HCT116 (cell line): ENCODE measurements around the gene SELENOS. TPM values are rescaled to one million over a fixed set of nuclear protein-coding genes. Genes with fewer than 3 reads are reported as not detected.

ENCODE experiments used
- ATAC-seq: fragments of 200-7000 bp; cut with Tn5 transposase; 2 replicates; pipeline ENCODE4 v1.9.1; 2020; ENCODE audit warnings: mild to moderate bottlenecking, moderate library complexity
- BruUV-seq: library from RNA; stranded (reverse); fragments of 400-500 nt; replicated peaks from 2 replicates; lab custom pipeline; 2021; lab: Mats Ljungman, UMichigan
- CTCF ChIA-PET: fragments of 300-600 bp; sonication (Branson Sonifier 250); formaldehyde crosslinking; loops from one replicate; lab custom pipeline; 2021; ENCODE audit warnings: antibody characterized with exemption; lab: Charles Lee
- POLR2A ChIA-PET: fragments of 300-600, 350-600 bp; sonication (Branson Sonifier 250); formaldehyde crosslinking; loops from one replicate; lab custom pipeline; 2021; ENCODE audit warnings: antibody characterized with exemption; lab: Charles Lee
- RAD21 ChIA-PET, 2 experiments: fragments of 300-600 bp; sonication (Branson Sonifier 250); formaldehyde crosslinking; loops; one replicate each; lab custom pipeline; 2023; ENCODE audit warnings: low total read pairs in 2 of 2; ENCODE audit not compliant: uncharacterized antibody in 2 of 2, unreplicated experiment in 2 of 2, low non-redundant PET in 1 of 2; lab: Charles Lee
- DNase-seq: peaks from one replicate; pipeline ENCODE4 v3.0.0-alpha.2; 2010; ENCODE audit warnings: low read depth, low spot score
- H2AFZ ChIP-seq: fragments of 200-600 bp; shearing (Covaris generic), sonication (generic); 2 replicates; pipeline ENCODE4 v1.6.1; 2017; ENCODE audit warnings: low read depth, mixed run types, mixed read lengths, antibody characterized with exemption, low read length; ENCODE audit not compliant: poor library complexity, severe bottlenecking
- H3K27ac ChIP-seq: 2 replicates; pipeline ENCODE4 v1.5.1; 2012; ENCODE audit warnings: low read depth, low read length
- H3K27me3 ChIP-seq: fragments of 200-600 bp; sonication (generic); 2 replicates; pipeline ENCODE4 v1.6.1; 2016; ENCODE audit warnings: mixed run types, low read length, mixed read lengths; ENCODE audit not compliant: insufficient read depth
- H3K36me3 ChIP-seq, 2 experiments: fragments of 200-500 bp in 1 of 2; fragments of 200-600 bp in 1 of 2; sonication (Bioruptor generic) in 1 of 2; sonication (generic) in 1 of 2; 2 replicates each; pipeline versions ENCODE4 v1.5.1 to v1.6.1; 2014 to 2016; ENCODE audit warnings: low read length in 2 of 2, inconsistent platforms in 1 of 2, mixed read lengths in 1 of 2, mixed run types in 1 of 2; ENCODE audit not compliant: insufficient read depth in 2 of 2, control insufficient read depth in 1 of 2
- H3K4me1 ChIP-seq, 2 experiments: fragments of 200-600 bp in 1 of 2; sonication (generic) in 1 of 2; 2 replicates each; pipeline versions ENCODE4 v1.5.1 to v1.6.1; 2012 to 2017; ENCODE audit warnings: low read length in 2 of 2, inconsistent platforms in 1 of 2, mild to moderate bottlenecking in 1 of 2, mixed read lengths in 1 of 2, mixed run types in 1 of 2, moderate library complexity in 1 of 2; ENCODE audit not compliant: insufficient read depth in 2 of 2, control insufficient read depth in 1 of 2
- H3K4me2 ChIP-seq: fragments of 200-600 bp; sonication (generic); 2 replicates; pipeline ENCODE4 v1.6.1; 2017; ENCODE audit warnings: mixed run types, low read length, mixed read lengths
- H3K4me3 ChIP-seq, 2 experiments: fragments of 200-600 bp in 1 of 2; sonication (generic) in 1 of 2; replicated peaks in 1 of 2; 2 replicates each; pipeline ENCODE4 v1.5.1; 2011 to 2016; ENCODE audit warnings: low read length in 2 of 2, control low read depth in 1 of 2, low read depth in 1 of 2, mild to moderate bottlenecking in 1 of 2, mixed read lengths in 1 of 2, mixed run types in 1 of 2
- H3K79me2 ChIP-seq: fragments of 200-600 bp; sonication (generic); 2 replicates; pipeline ENCODE4 v1.6.1; 2017; ENCODE audit warnings: mild to moderate bottlenecking, mixed run types, low read length, moderate library complexity, mixed read lengths; ENCODE audit not compliant: insufficient read depth
- H3K9ac ChIP-seq: fragments of 200-600 bp; sonication (generic); 2 replicates; pipeline ENCODE4 v1.6.1; 2016; ENCODE audit warnings: low read length, mixed read lengths
- H3K9me2 ChIP-seq: fragments of 200-600 bp; sonication (generic), shearing (Covaris generic); 2 replicates; pipeline ENCODE4 v1.6.1; 2017; ENCODE audit warnings: mixed run types, mild to moderate bottlenecking, moderate library complexity; ENCODE audit not compliant: insufficient read depth
- H3K9me3 ChIP-seq, 2 experiments: fragments of 200-500 bp in 1 of 2; fragments of 200-600 bp in 1 of 2; sonication (Bioruptor generic) in 1 of 2; sonication (generic) in 1 of 2; 2 replicates each; pipeline ENCODE4 v1.6.1; 2014 to 2017; ENCODE audit warnings: low read length in 2 of 2, mixed read lengths in 2 of 2, inconsistent platforms in 1 of 2, low read depth in 1 of 2, mild to moderate bottlenecking in 1 of 2, mixed run types in 1 of 2, moderate library complexity in 1 of 2; ENCODE audit not compliant: control insufficient read depth in 1 of 2, insufficient read depth in 1 of 2
- H4K20me1 ChIP-seq: fragments of 200-600 bp; sonication (generic), shearing (Covaris generic); 2 replicates; pipeline ENCODE4 v1.6.1; 2017; ENCODE audit warnings: mixed run types, mild to moderate bottlenecking, moderate library complexity; ENCODE audit not compliant: insufficient read depth
- ATF3 ChIP-seq: IDR thresholded peaks from 2 replicates; pipeline ENCODE4 v1.6.1; 2012
- CBX3 ChIP-seq: IDR thresholded peaks from 2 replicates; pipeline ENCODE4 v1.6.1; 2012; ENCODE audit warnings: low read depth
- EZH2 ChIP-seq: fragments of 200-600 bp; sonication (generic); IDR thresholded peaks from 2 replicates; pipeline ENCODE4 v1.6.1; 2017; ENCODE audit warnings: antibody characterized with exemption, mixed run types
- EZH2phosphoT487 ChIP-seq: fragments of 200-600 bp; IDR thresholded peaks from 2 replicates; pipeline ENCODE4 v1.6.1; 2018; ENCODE audit warnings: antibody characterized with exemption, borderline replicate concordance
- POLR2A ChIP-seq: IDR thresholded peaks from 2 replicates; pipeline ENCODE4 v1.7.0; 2011; ENCODE audit warnings: borderline replicate concordance; ENCODE audit not compliant: insufficient read depth, insufficient read length; ENCODE audit errors: extremely low read depth
- POLR2AphosphoS5 ChIP-seq: IDR thresholded peaks from 2 replicates; pipeline ENCODE4 v1.6.1; 2011; ENCODE audit warnings: mild to moderate bottlenecking, low read depth, low read length, moderate library complexity
- REST ChIP-seq: IDR thresholded peaks from 2 replicates; pipeline ENCODE4 v1.6.1; 2012; ENCODE audit warnings: low read depth
- SIN3A ChIP-seq: IDR thresholded peaks from 2 replicates; pipeline ENCODE4 v1.6.1; 2012; ENCODE audit warnings: low read depth
- ZFX ChIP-seq: fragments of 450-650 bp; IDR thresholded peaks from 2 replicates; pipeline ENCODE4 v1.6.1; 2017
- ZNF274 ChIP-seq: fragments of 200-500 bp; sonication (Bioruptor generic); IDR thresholded peaks from 2 replicates; pipeline ENCODE4 v1.6.1; 2014; ENCODE audit warnings: mild to moderate bottlenecking, low read depth, low read length, inconsistent platforms
- intact Hi-C: fragments of 100-400 bp; cut with micrococcal nuclease; formaldehyde crosslinking; loops from 2 replicates; pipeline ENCODE4 v1.10.0; 2022
- total RNA-seq: library from RNA; stranded (reverse); gene quantifications from one replicate; pipeline ENCODE4 v1.2.1, GENCODE V29; 2021; ENCODE audit not compliant: unreplicated experiment
- TF ChIP-seq, protein P1 (sequence below): IDR thresholded peaks from 2 replicates; pipeline ENCODE4 v1.6.1; 2012
- TF ChIP-seq, protein P2 (sequence below), 3 experiments: fragments of 200-600 bp in 1 of 3; sonication (generic) in 1 of 3; IDR thresholded peaks in 2 of 3; conservative IDR thresholded peaks in 1 of 3; 2 replicates each; pipeline ENCODE4 v1.5.1; 2012 to 2017; ENCODE audit warnings: low read depth in 2 of 3, low read length in 2 of 3, antibody characterized with exemption in 1 of 3, borderline replicate concordance in 1 of 3, control low read depth in 1 of 3, mild to moderate bottlenecking in 1 of 3, mixed read lengths in 1 of 3, mixed run types in 1 of 3, moderate library complexity in 1 of 3; ENCODE audit not compliant: insufficient read depth in 1 of 3

Gene SELENOS
- total RNA-seq, 1 experiment from 2014 or later, result 45.6 TPM

- H3K9me2 ChIP-seq, result no peaks in the 10 kb centered on the region
- intact Hi-C loops, result no loop called here
- H3K9me3 ChIP-seq, result no peaks in the 10 kb centered on the region
- no peaks in the 10 kb centered on the region for H3K79me2 ChIP-seq
- ChIA-PET POLR2A (no interaction called here), CTCF (no interaction called here), RAD21 (no interaction called here)
- no peak overlapping the region for H3K4me3 ChIP-seq
- no peak overlapping the region for H3K4me2 ChIP-seq
- no peaks in the 10 kb centered on the region for H4K20me1 ChIP-seq
- H3K27me3 ChIP-seq, result no peaks in the 10 kb centered on the region
- no peaks in the 10 kb centered on the region for H3K36me3 ChIP-seq
- H3K4me1 ChIP-seq, result no peaks in the 10 kb centered on the region
- H3K27ac ChIP-seq, result no peak overlapping the region
- 0 out of 2 replicates have a peak, but pooled peaks have one; percentile 13 for ATAC-seq
- no peak overlapping the region for H3K9ac ChIP-seq
- no peak overlapping the region for H2AFZ ChIP-seq
- TF ChIP-seq POLR2A (no peak), ZNF274 (no peak), ATF3 (no peak), SIN3A (no peak), EZH2phosphoT487 (no peak), EZH2 (no peak), POLR2AphosphoS5 (no peak), CBX3 (no peak), ZFX (no peak), REST (no peak)
- TF ChIP-seq, protein P1, sequence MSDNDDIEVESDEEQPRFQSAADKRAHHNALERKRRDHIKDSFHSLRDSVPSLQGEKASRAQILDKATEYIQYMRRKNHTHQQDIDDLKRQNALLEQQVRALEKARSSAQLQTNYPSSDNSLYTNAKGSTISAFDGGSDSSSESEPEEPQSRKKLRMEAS, result no peak
- TF ChIP-seq, protein P2, sequence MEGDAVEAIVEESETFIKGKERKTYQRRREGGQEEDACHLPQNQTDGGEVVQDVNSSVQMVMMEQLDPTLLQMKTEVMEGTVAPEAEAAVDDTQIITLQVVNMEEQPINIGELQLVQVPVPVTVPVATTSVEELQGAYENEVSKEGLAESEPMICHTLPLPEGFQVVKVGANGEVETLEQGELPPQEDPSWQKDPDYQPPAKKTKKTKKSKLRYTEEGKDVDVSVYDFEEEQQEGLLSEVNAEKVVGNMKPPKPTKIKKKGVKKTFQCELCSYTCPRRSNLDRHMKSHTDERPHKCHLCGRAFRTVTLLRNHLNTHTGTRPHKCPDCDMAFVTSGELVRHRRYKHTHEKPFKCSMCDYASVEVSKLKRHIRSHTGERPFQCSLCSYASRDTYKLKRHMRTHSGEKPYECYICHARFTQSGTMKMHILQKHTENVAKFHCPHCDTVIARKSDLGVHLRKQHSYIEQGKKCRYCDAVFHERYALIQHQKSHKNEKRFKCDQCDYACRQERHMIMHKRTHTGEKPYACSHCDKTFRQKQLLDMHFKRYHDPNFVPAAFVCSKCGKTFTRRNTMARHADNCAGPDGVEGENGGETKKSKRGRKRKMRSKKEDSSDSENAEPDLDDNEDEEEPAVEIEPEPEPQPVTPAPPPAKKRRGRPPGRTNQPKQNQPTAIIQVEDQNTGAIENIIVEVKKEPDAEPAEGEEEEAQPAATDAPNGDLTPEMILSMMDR (IDR thresholded peaks at IDR 0.05 in 2 of 3, conservative IDR thresholded peaks at IDR 0.05 in 1 of 3; ENCODE audit: borderline replicate concordance in 1 of 3, insufficient read depth in 1 of 3, low read depth in 2 of 3, low read length in 2 of 3), result no peak
- DNase-seq, result no peak
- no TSS peak for BruUV-seq
Observed at GRCh38 chr15:101307897-101308603, 30.8 kb upstream of the SELENOS start.
